Ovary (tissue), 9 donors: Measurements from ENCODE around the gene ANKRD33B. TPM values are rescaled to one million over a fixed set of nuclear protein-coding genes. Genes with fewer than 3 reads are reported as not detected.

Experiments used
- DNase-seq, 5 donors: peaks; one replicate each; pipeline ENCODE4 v3.0.0-alpha.2; 2019 to 2020
- H3K27ac ChIP-seq, 2 donors: fragments of 200-600 bp; one replicate each; pipeline versions ENCODE4 v1.5.1 to v1.8.0; 2019 to 2022
- H3K27me3 ChIP-seq: fragments of 200-600 bp; one replicate; pipeline ENCODE4 v1.8.0; 2022
- H3K36me3 ChIP-seq: fragments of 200-600 bp; sonication (generic); one replicate; pipeline ENCODE4 v1.5.1; 2019
- H3K4me1 ChIP-seq: one replicate; pipeline ENCODE4 v1.8.1; 2013; ENCODE audit warnings: mild to moderate bottlenecking, moderate library complexity; ENCODE audit not compliant: insufficient read depth
- H3K4me3 ChIP-seq: fragments of 200-600 bp; sonication (generic); one replicate; pipeline ENCODE4 v1.5.1; 2017
- H3K9me3 ChIP-seq, 2 donors: fragments of 200-600 bp in 1 of 2; sonication (generic) in 1 of 2; one replicate each; pipeline versions ENCODE4 v1.5.1 to v1.8.1; 2013 to 2019; ENCODE audit warnings: mild to moderate bottlenecking in 1 of 2, moderate library complexity in 1 of 2
- EP300 ChIP-seq: sonication (generic); formaldehyde crosslinking; IDR thresholded peaks from one replicate; pipeline ENCODE4 v1.6.1; 2017; ENCODE audit warnings: antibody characterized with exemption
- POLR2A ChIP-seq: fragments of 450-650 bp; IDR thresholded peaks from one replicate; pipeline ENCODE4 v1.6.1; 2017; ENCODE audit warnings: antibody characterized with exemption, mild to moderate bottlenecking, moderate library complexity
- WGBS, 3 donors: extraction: QIAGEN DNeasy Blood & Tissue Kit in 1 of 3; methylation state at CpG; one replicate each; pipeline versions ENCODE4 v1.1.5 to v1.1.7; 2013 to 2017; 5-methylcytosine and 5-hydroxymethylcytosine counted together
- intact Hi-C, 4 donors: fragments of 100-400 bp; cut with DNase I; formaldehyde crosslinking; loops; one replicate each; pipeline versions ENCODE4 v1.11.0 to v1.15.1; 2022 to 2023
- polyA plus RNA-seq, 2 donors: library from polyadenylated mRNA; stranded (reverse); fragments of 200-250 nt in 1 of 2; fragments of 350-450 nt in 1 of 2; fragmentation: Illumina TruSeq in 1 of 2; extraction: RNeasy Lipid Tissue Mini Kit (QIAGEN cat#74804) in 1 of 2; gene quantifications; one replicate each; pipeline ENCODE4 v1.2.3, GENCODE V29; 2013 to 2014
- total RNA-seq, 7 donors: library from RNA; depleted of rRNA in 2 of 7; stranded (reverse); fragments of >200 nt in 2 of 7; fragmentation: NEBNext Ultra II Directional in 3 of 7; extraction: Animal tissue kit (Norgen Biotek cat#: 25700) in 3 of 7; gene quantifications; one replicate each; pipeline versions ENCODE4 v1.1.0 to v1.2.4, GENCODE V29; 2016 to 2023
- TF ChIP-seq, protein P1 (sequence below), 3 donors: fragments of 450-650 bp in 2 of 3; fragments of 200-600 bp in 1 of 3; IDR thresholded peaks; one replicate each; pipeline versions ENCODE4 v1.5.1 to v1.8.0; 2016 to 2022; ENCODE audit warnings: antibody characterized with exemption in 3 of 3, mild to moderate bottlenecking in 1 of 3
- donor health status: DM: no; HTN: no; CAD: no; lungs with moderate emphysema.
- donor health status: DM: no; HTN: no; CAD: no.
- donor health status: Bipolar disorder and iron deficiency.
- donor health status: DM: yes; HTN: yes; CAD: no.
- donor health status: DM: no; HTN: no; CAD: no.
- donor health status: DM: yes; HTN: yes; CAD: no.

The ANKRD33B gene
- total and polyA plus RNA-seq, 9 donors: 0.65 to 13.3 (median 1.9) TPM

DNA sequence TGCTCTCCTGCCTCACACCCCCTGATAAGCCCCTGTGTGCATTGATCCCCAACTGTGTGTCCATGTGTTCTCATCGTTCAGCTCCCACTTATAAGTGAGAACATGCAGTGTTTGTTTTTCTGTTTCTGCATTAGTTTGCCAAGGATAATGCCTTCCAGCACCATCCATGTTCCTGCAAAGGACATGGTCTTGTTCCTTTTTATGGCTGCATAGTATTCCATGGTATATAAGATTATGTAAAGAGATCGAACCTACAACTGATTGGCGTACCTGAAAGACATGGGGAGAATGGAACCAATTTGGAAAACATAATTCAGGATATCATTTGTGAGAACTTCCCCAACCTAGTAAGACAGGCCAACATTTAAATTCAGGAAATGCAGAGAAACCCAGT, 32.4 kb downstream of the ANKRD33B start:
- no peak for DNase-seq
- Histone ChIP-seq H3K36me3 (no peaks in the 10 kb centered on the region), H3K4me1 (peaks cover 7% of the 10 kb centered on the region), H3K4me3 (no peak overlapping the region), H3K9me3 (no peaks in the 10 kb centered on the region), H3K27me3 (no peaks in the 10 kb centered on the region), H3K27ac (no peak overlapping the region)
- WGBS, 3 donors: 84 to 88% (median 87%) methylated on average over 3 of the region's 3 CpGs
- no peak for TF ChIP-seq EP300
- TF ChIP-seq, protein P1, sequence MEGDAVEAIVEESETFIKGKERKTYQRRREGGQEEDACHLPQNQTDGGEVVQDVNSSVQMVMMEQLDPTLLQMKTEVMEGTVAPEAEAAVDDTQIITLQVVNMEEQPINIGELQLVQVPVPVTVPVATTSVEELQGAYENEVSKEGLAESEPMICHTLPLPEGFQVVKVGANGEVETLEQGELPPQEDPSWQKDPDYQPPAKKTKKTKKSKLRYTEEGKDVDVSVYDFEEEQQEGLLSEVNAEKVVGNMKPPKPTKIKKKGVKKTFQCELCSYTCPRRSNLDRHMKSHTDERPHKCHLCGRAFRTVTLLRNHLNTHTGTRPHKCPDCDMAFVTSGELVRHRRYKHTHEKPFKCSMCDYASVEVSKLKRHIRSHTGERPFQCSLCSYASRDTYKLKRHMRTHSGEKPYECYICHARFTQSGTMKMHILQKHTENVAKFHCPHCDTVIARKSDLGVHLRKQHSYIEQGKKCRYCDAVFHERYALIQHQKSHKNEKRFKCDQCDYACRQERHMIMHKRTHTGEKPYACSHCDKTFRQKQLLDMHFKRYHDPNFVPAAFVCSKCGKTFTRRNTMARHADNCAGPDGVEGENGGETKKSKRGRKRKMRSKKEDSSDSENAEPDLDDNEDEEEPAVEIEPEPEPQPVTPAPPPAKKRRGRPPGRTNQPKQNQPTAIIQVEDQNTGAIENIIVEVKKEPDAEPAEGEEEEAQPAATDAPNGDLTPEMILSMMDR (IDR thresholded peaks at IDR 0.05): no peak
- TF ChIP-seq POLR2A: no peak
- intact Hi-C loops: no loop called here

DNA sequence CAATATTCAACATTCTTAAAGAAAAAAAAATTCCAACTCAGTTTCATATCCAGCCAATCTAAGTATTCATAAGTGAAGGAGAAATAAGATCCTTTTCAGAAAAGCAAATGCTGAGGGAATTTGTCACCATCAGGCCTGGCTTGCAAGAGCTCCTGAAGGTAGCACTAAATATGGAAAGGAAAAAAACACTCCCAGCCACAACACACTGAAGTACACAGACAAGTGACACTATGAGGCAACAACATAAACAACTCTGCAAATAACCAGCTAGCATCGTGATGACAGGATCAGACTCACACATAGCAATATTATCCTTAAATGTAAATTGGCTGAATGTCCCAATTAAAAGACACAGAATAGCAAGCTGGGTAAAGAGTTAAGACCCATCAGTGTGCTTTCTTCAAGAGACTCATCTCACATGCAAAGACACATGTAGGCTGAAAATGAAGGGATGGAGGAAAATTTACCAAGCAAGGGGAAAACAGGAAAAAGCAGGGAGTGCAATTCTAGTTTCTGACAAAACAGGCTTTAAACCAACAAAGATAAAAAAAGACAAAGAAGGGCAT, 33.1 kb downstream of the ANKRD33B start:
- H3K4me3 ChIP-seq: no peak overlapping the region
- H3K27me3 ChIP-seq: no peaks in the 10 kb centered on the region
- 84 to 88% (median 86%) methylated on average over 1 of the region's 1 CpG for WGBS, 3 donors
- TF ChIP-seq EP300: no peak
- TF ChIP-seq, protein P1 (IDR thresholded peaks at IDR 0.05): no peak
- TF ChIP-seq POLR2A: no peak
- H3K4me1 ChIP-seq: peaks cover 11% of the 10 kb centered on the region
- H3K36me3 ChIP-seq: no peaks in the 10 kb centered on the region
- H3K27ac ChIP-seq: no peak overlapping the region
- DNase-seq: no peak
- intact Hi-C loops: no loop called here
- H3K9me3 ChIP-seq: no peaks in the 10 kb centered on the region

DNA sequence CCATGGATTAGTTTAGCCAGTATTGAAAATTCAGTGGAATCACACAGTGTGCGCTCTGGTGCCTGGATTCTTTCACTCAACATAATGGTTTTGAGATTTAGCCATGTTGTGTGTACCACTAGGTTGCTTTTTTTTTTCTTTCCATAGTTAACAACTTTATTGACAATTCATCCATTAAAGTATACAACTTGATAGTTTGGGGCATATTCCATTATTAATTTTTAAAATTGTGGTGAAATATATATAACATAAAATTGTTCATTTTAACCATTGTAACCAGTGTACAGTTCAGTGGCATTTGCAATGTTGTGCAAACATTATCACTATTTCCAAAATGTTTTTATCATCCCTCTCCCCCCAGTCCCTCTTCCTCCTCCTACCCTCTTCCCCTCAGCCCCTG, 35.2 kb downstream of the ANKRD33B start:
- 41 to 100% (median 92%) methylated on average over 1 of the region's 1 CpG for WGBS, 3 donors
- DNase-seq: no peak
- no peak for TF ChIP-seq POLR2A
- TF ChIP-seq, protein P1 (IDR thresholded peaks at IDR 0.05): no peak
- H3K4me3 ChIP-seq: no peak overlapping the region
- H3K9me3 ChIP-seq: no peaks in the 10 kb centered on the region
- H3K27me3 ChIP-seq: no peaks in the 10 kb centered on the region
- intact Hi-C loops: no loop called here
- H3K36me3 ChIP-seq: no peaks in the 10 kb centered on the region
- H3K27ac ChIP-seq: no peak overlapping the region
- peaks cover 14% of the 10 kb centered on the region for H3K4me1 ChIP-seq

DNA sequence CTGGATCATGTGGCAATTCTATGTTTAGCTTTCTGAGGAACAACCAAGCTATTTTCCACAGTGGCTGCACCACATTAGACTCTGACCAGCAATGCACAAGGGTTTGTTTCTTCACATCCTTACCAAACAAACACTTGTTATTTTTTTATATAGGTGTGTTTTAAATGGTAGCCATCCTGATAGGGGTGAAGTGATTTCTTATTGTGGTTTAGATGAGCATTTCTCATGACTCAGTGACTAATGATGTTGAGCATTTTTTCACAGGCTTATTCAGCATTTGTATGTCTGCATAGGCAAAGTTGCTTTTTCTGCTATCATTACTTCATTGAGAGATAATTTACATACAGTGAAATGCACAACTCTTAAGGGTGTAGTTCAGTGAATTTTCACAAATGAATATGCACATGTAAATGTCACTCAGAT, 36.0 kb downstream of the ANKRD33B start:
- TF ChIP-seq, protein P1 (IDR thresholded peaks at IDR 0.05): no peak
- TF ChIP-seq POLR2A: no peak
- TF ChIP-seq EP300: no peak
- Histone ChIP-seq H3K9me3 (no peaks in the 10 kb centered on the region), H3K36me3 (no peaks in the 10 kb centered on the region), H3K4me3 (no peak overlapping the region), H3K27ac (no peak overlapping the region), H3K27me3 (no peaks in the 10 kb centered on the region), H3K4me1 (peaks cover 14% of the 10 kb centered on the region)
- intact Hi-C loops: no loop called here
- DNase-seq: no peak
